K562 (cell line): ENCODE measurements around the gene GP1BA. TPM values are rescaled to one million over a fixed set of nuclear protein-coding genes. Genes with fewer than 3 reads are reported as not detected.

ENCODE experiments used
- ATF1 ChIP-seq, 2 experiments: fragments of 450-650 bp in 1 of 2; IDR thresholded peaks; 2 replicates each; pipeline ENCODE4 v1.6.1; 2016; ENCODE audit warnings: missing compliant biosample characterization in 1 of 2, missing genetic modification characterization in 1 of 2
- ATF7 ChIP-seq: fragments of 450-650 bp; IDR thresholded peaks from 2 replicates; pipeline ENCODE4 v1.7.1; 2014; ENCODE audit warnings: mild to moderate bottlenecking, moderate library complexity
- CCNT2 ChIP-seq: IDR thresholded peaks from 2 replicates; pipeline ENCODE4 v1.6.1; 2011; ENCODE audit warnings: borderline replicate concordance, low read depth, mild to moderate bottlenecking, moderate library complexity, mixed read lengths, low read length; ENCODE audit not compliant: insufficient read length; ENCODE audit errors: extremely low read depth
- CREB1 ChIP-seq, 2 experiments: sonication (generic) in 1 of 2; formaldehyde crosslinking in 1 of 2; IDR thresholded peaks; 2 replicates each; pipeline versions ENCODE4 v1.6.1 to v1.8.0; 2012 to 2022; ENCODE audit warnings: inconsistent platforms in 1 of 2, mild to moderate bottlenecking in 1 of 2, missing genetic modification reagents in 1 of 2, moderate library complexity in 1 of 2
- CTBP1 ChIP-seq: fragments of 450-650 bp; IDR thresholded peaks from 2 replicates; pipeline ENCODE4 v1.6.1; 2016; ENCODE audit warnings: borderline replicate concordance
- DPF2 ChIP-seq: fragments of 450-650 bp; IDR thresholded peaks from 2 replicates; pipeline ENCODE4 v1.6.1; 2016
- FOSL1 ChIP-seq: fragments of 200-800 bp; sonication (Bioruptor generic); conservative IDR thresholded peaks from 2 replicates; pipeline ENCODE4 v1.6.1; 2016; ENCODE audit warnings: missing genetic modification characterization, missing compliant biosample characterization
- HDAC2 ChIP-seq: fragments of 450-650 bp; IDR thresholded peaks from 2 replicates; pipeline ENCODE4 v1.6.1; 2016; ENCODE audit warnings: mild to moderate bottlenecking
- JUND ChIP-seq, 2 experiments: IDR thresholded peaks; 2 replicates in 1 of 2; 3 replicates in 1 of 2; pipeline ENCODE4 v1.6.1; 2011; ENCODE audit warnings: borderline replicate concordance in 2 of 2, low read depth in 2 of 2, low read length in 2 of 2, improper control_type of control experiment in 1 of 2, missing biosample characterization in 1 of 2, missing genetic modification characterization in 1 of 2, missing genetic modification reagents in 1 of 2
- KAT7 ChIP-seq: sonication (generic); formaldehyde crosslinking; IDR thresholded peaks from 2 replicates; pipeline ENCODE4 v1.8.0; 2022; ENCODE audit warnings: missing genetic modification reagents, mild to moderate bottlenecking, borderline replicate concordance
- MYNN ChIP-seq, 2 experiments: sonication (generic); formaldehyde crosslinking in 1 of 2; IDR thresholded peaks; 2 replicates each; pipeline versions ENCODE4 v1.5.0 to v1.6.1; 2016 to 2020; ENCODE audit warnings: antibody characterized with exemption in 1 of 2, missing genetic modification reagents in 1 of 2
- NCOA6 ChIP-seq: fragments of 450-650 bp; IDR thresholded peaks from 2 replicates; pipeline ENCODE4 v1.6.1; 2017; ENCODE audit warnings: mild to moderate bottlenecking
- NFE2 ChIP-seq: IDR thresholded peaks from 2 replicates; pipeline ENCODE4 v1.6.1; 2014; ENCODE audit warnings: antibody characterized with exemption, low read depth
- POLR2A ChIP-seq: fragments of 450-650 bp; conservative IDR thresholded peaks from 2 replicates; pipeline ENCODE4 v1.6.1; 2016
- POLR2B ChIP-seq: fragments of 450-650 bp; IDR thresholded peaks from 2 replicates; pipeline ENCODE4 v1.6.1; 2018; ENCODE audit warnings: low read depth; ENCODE audit not compliant: partially characterized antibody
- RBM17 ChIP-seq: fragments of 200-400 bp; formaldehyde crosslinking; IDR thresholded peaks from 2 replicates; pipeline ENCODE4 v1.6.1; 2017; ENCODE audit warnings: low read depth, mild to moderate bottlenecking, low read length, borderline replicate concordance
- RCOR1 ChIP-seq, 2 experiments: IDR thresholded peaks; 2 replicates each; pipeline ENCODE4 v1.6.1; 2012; ENCODE audit warnings: low read depth in 2 of 2, low read length in 2 of 2, borderline replicate concordance in 1 of 2, improper control_type of control experiment in 1 of 2
- SMARCE1 ChIP-seq: fragments of 450-650 bp; IDR thresholded peaks from 2 replicates; pipeline ENCODE4 v1.7.1; 2016; ENCODE audit warnings: mild to moderate bottlenecking
- SUPT5H ChIP-seq: fragments of 450-650 bp; IDR thresholded peaks from 2 replicates; pipeline ENCODE4 v1.6.1; 2016
- TBL1XR1 ChIP-seq, 2 experiments: IDR thresholded peaks; 2 replicates each; pipeline ENCODE4 v1.6.1; 2012; ENCODE audit warnings: improper control_type of control experiment in 2 of 2, low read length in 2 of 2, mild to moderate bottlenecking in 1 of 2
- ZBTB7A ChIP-seq: IDR thresholded peaks from 2 replicates; pipeline ENCODE4 v1.6.1; 2011; ENCODE audit warnings: low read depth, mild to moderate bottlenecking, low read length, moderate library complexity, borderline replicate concordance; ENCODE audit not compliant: control insufficient read depth
- polyA plus RNA-seq, 8 experiments: library from polyadenylated mRNA; depleted of rRNA in 4 of 8; stranded (reverse) in 5 of 8; unstranded in 3 of 8; fragments of >200 nt; fragmentation: Nextera tagmentation in 2 of 8; fragmentation: Illumina TruSeq in 1 of 8; extraction: Ambion mirVana in 2 of 8; extraction: Trizol in 1 of 8; gene quantifications; 2 replicates each; pipeline versions ENCODE4 v1.2.1 to v1.2.3, GENCODE V29; 2011 to 2014; ENCODE audit warnings: inconsistent platforms in 1 of 8, missing spikeins in 1 of 8
- total RNA-seq, 7 experiments: library from RNA; depleted of rRNA in 6 of 7; stranded (reverse); fragments of >200 nt in 6 of 7; fragmentation: Illumina TruSeq in 2 of 7; extraction: Trizol in 2 of 7; gene quantifications; 2 replicates each; pipeline versions ENCODE4 v1.2.1 to v1.2.3, GENCODE V29; 2011 to 2021; ENCODE audit warnings: low replicate concordance in 1 of 7
- TF ChIP-seq, protein P1 (sequence below), 2 experiments: fragments of 450-650 bp; IDR thresholded peaks; 2 replicates each; pipeline ENCODE4 v1.6.1; 2016
- TF ChIP-seq, protein P2 (sequence below): fragments of 250-450 bp; sonication (Bioruptor Pico); IDR thresholded peaks from 2 replicates; pipeline ENCODE4 v1.5.0; 2021
- TF ChIP-seq, protein P3 (sequence below): sonication (generic); formaldehyde crosslinking; IDR thresholded peaks from 2 replicates; pipeline ENCODE4 v1.8.0; 2022; ENCODE audit warnings: missing genetic modification reagents, mild to moderate bottlenecking, moderate library complexity, borderline replicate concordance

The GP1BA gene
- total and polyA plus RNA-seq, 9 of the 15 experiments (the other 6 are each of a cell fraction or from before 2014, with no cell fraction given): 0.01 TPM; not detected in 8

DNA sequence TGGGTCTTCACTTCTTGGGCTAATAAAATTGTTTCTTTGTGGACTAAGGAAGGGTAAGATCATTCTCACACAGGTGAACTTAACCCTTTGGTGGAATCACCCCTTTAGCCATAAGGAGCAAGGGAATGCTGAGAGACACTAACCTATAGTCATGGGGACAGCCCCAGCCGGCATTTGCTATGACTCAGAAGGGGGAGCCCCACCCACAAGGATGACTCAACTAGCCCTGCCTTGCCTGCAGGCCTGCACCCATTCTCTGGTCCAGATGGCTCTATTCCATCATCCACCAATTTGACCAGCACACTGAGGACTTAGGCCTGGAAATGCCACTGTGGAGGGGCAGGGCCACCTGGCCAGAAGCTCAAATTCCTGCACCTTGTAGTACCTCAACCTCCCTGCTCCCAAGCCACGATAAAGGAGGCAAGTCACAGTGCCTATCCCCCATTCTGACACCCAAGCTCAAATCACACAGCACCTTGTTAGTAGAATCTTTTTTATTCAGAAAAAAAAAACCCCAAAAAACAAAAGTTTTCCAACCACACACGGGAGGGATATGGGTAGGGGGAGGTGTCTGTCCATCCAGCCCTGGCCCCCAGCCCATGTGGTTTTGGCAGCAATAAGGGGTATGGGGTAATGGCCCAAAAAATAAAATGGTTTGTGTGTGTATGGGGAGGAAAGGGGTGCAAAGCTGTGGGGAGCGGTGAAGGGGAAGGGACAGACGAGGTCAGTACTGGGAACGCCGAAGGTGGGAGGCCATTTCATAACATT, 13.3 kb downstream of the GP1BA start (continued):
- 0 out of 2 replicates have a peak, but pooled peaks have one; percentile 29 for TF ChIP-seq HDAC2
- TF ChIP-seq ATF7: peak; percentile 57
- peak; percentile 59 for TF ChIP-seq SUPT5H
- TF ChIP-seq ATF1 (CRISPR knock-in tag; IDR thresholded peaks at IDR 0.05): no peak
- peak; percentile 22; the same call in 1 of the 2 replicates for TF ChIP-seq ATF1 (tag; IDR thresholded peaks at IDR 0.05)
- TF ChIP-seq, protein P1, sequence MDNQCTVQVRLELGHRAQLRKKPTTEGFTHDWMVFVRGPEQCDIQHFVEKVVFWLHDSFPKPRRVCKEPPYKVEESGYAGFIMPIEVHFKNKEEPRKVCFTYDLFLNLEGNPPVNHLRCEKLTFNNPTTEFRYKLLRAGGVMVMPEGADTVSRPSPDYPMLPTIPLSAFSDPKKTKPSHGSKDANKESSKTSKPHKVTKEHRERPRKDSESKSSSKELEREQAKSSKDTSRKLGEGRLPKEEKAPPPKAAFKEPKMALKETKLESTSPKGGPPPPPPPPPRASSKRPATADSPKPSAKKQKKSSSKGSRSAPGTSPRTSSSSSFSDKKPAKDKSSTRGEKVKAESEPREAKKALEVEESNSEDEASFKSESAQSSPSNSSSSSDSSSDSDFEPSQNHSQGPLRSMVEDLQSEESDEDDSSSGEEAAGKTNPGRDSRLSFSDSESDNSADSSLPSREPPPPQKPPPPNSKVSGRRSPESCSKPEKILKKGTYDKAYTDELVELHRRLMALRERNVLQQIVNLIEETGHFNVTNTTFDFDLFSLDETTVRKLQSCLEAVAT (IDR thresholded peaks at IDR 0.05): 0 out of 4 replicates have a peak, but pooled peaks of 1 of the 2 experiments have one; percentile 19
- TF ChIP-seq, protein P2, sequence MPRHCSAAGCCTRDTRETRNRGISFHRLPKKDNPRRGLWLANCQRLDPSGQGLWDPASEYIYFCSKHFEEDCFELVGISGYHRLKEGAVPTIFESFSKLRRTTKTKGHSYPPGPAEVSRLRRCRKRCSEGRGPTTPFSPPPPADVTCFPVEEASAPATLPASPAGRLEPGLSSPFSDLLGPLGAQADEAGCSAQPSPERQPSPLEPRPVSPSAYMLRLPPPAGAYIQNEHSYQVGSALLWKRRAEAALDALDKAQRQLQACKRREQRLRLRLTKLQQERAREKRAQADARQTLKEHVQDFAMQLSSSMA (CRISPR knock-in tag): no peak
- TF ChIP-seq JUND (IDR thresholded peaks at IDR 0.05; ENCODE audit: borderline replicate concordance, low read depth, low read length): peak; percentile 98
- TF ChIP-seq JUND (tag; IDR thresholded peaks at IDR 0.05; ENCODE audit: borderline replicate concordance, low read depth, low read length): peak; percentile 97
- peak; percentile 73 for TF ChIP-seq POLR2A
- no peak for TF ChIP-seq KAT7 (CRISPR knock-in tag)
- TF ChIP-seq NCOA6: no peak
- TF ChIP-seq CTBP1: 0 out of 2 replicates have a peak, but pooled peaks have one; percentile 20
- peak; percentile 68 for TF ChIP-seq DPF2
- TF ChIP-seq, protein P3, sequence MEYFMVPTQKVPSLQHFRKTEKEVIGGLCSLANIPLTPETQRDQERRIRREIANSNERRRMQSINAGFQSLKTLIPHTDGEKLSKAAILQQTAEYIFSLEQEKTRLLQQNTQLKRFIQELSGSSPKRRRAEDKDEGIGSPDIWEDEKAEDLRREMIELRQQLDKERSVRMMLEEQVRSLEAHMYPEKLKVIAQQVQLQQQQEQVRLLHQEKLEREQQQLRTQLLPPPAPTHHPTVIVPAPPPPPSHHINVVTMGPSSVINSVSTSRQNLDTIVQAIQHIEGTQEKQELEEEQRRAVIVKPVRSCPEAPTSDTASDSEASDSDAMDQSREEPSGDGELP (CRISPR knock-in tag): peak; percentile 19; the same call in 1 of the 2 replicates
- peak in 1 of 2 experiments; percentile 22; a peak in 1 of 4 replicates for TF ChIP-seq TBL1XR1 (IDR thresholded peaks at IDR 0.05; ENCODE audit: low read length in 2 of 2)
- TF ChIP-seq RCOR1 (IDR thresholded peaks at IDR 0.05; ENCODE audit: borderline replicate concordance in 1 of 2, low read depth in 2 of 2, low read length in 2 of 2): peak in 1 of 2 experiments; percentile 52; a peak in 1 of 4 replicates
- peak; percentile 51; the same call in 1 of the 2 replicates for TF ChIP-seq MYNN (IDR thresholded peaks at IDR 0.05)
- no peak for TF ChIP-seq MYNN (CRISPR knock-in tag; IDR thresholded peaks at IDR 0.05)
- peak; percentile 22; the same call in 1 of the 2 replicates for TF ChIP-seq CREB1 (IDR thresholded peaks at IDR 0.05)
- TF ChIP-seq CREB1 (CRISPR knock-in tag; IDR thresholded peaks at IDR 0.05): no peak
- TF ChIP-seq RBM17: no peak
- peak; percentile 97 for TF ChIP-seq FOSL1 (tag)
- peak; percentile 26 for TF ChIP-seq POLR2B
- no peak for TF ChIP-seq ZBTB7A
- TF ChIP-seq CCNT2: peak; percentile 67
- TF ChIP-seq SMARCE1: peak; percentile 60
- peak; percentile 48 for TF ChIP-seq NFE2
